HepG2 (cell line): ENCODE data around the gene ZNF765. TPM values are rescaled to one million over a fixed set of nuclear protein-coding genes. Genes with fewer than 3 reads are reported as not detected.
"Not testable (repeated sequence)": the region's sequence is repeated elsewhere in the genome, so short reads cannot be mapped to it uniquely, and the experiment has no call there.

Source experiments
- ATAC-seq: fragments of 200-7000 bp; cut with Tn5 transposase; 3 replicates; pipeline ENCODE4 v1.9.1; 2020; ENCODE audit warnings: mild to moderate bottlenecking, moderate library complexity
- BruUV-seq: library from RNA; stranded (reverse); fragments of 400-500 nt; replicated peaks from 2 replicates; lab custom pipeline; 2021; lab: Mats Ljungman, UMichigan
- CTCF ChIA-PET: fragments of 300-600 bp; formaldehyde crosslinking; extraction: SDS; loops from one replicate; lab custom pipeline; 2021; ENCODE audit warnings: low total read pairs, inconsistent platforms, low intra/inter-chr PET ratio; lab: Yijun Ruan, JAX
- POLR2A ChIA-PET: fragments of 350-600 bp; sonication (Branson Sonifier 250); formaldehyde crosslinking; loops from one replicate; lab custom pipeline; 2020; ENCODE audit warnings: antibody characterized with exemption, inconsistent platforms; lab: Yijun Ruan, JAX
- DNase-seq: peaks from one replicate; pipeline ENCODE4 v3.0.0-alpha.2; 2015; ENCODE audit warnings: low spot score
- FAIRE-seq: peaks from 3 replicates; lab custom pipeline; 2011; peaks lifted over from hg19 to GRCh38; lab: Jason Lieb, UNC
- H2AFZ ChIP-seq: one replicate; pipeline ENCODE4 v1.6.1; 2011; ENCODE audit warnings: low read length, inconsistent platforms
- H3K27ac ChIP-seq: fragments of 300-600 bp; 3 replicates; pipeline ENCODE4 v1.8.0; 2011; ENCODE audit warnings: mixed run types, mild to moderate bottlenecking, mixed read lengths, low read length, inconsistent platforms; ENCODE audit not compliant: insufficient read depth; ENCODE audit errors: extremely low read length
- H3K27me3 ChIP-seq, 2 experiments: fragments of 200-600 bp in 1 of 2; 2 replicates in 1 of 2; 3 replicates in 1 of 2; pipeline versions ENCODE4 v1.6.0 to v1.8.0; 2011; ENCODE audit warnings: low read length in 2 of 2, mild to moderate bottlenecking in 2 of 2, moderate library complexity in 2 of 2, inconsistent platforms in 1 of 2; ENCODE audit not compliant: insufficient read depth in 2 of 2, control insufficient read depth in 1 of 2
- H3K36me3 ChIP-seq, 2 experiments: fragments of 200-600 bp in 1 of 2; replicated peaks in 1 of 2; 2 replicates in 1 of 2; 3 replicates in 1 of 2; pipeline versions ENCODE4 v1.5.1 to v1.8.0; 2011; ENCODE audit warnings: low read length in 2 of 2, inconsistent platforms in 1 of 2; ENCODE audit not compliant: insufficient read depth in 2 of 2, control insufficient read depth in 1 of 2
- H3K4me1 ChIP-seq: 2 replicates; pipeline ENCODE4 v1.5.1; 2012; ENCODE audit warnings: low read length, inconsistent platforms; ENCODE audit not compliant: insufficient read depth
- H3K4me2 ChIP-seq: 2 replicates; pipeline ENCODE4 v1.6.0; 2011; ENCODE audit warnings: low read depth, low read length, inconsistent platforms
- H3K4me3 ChIP-seq, 3 experiments: fragments of 200-600 bp in 1 of 3; sonication (generic), shearing (Covaris generic) in 1 of 3; replicated peaks in 1 of 3; 2 replicates each; pipeline ENCODE4 v1.5.1; 2011 to 2016; ENCODE audit warnings: low read length in 3 of 3, inconsistent platforms in 2 of 3, low read depth in 2 of 3, mild to moderate bottlenecking in 2 of 3, control low read depth in 1 of 3, mixed read lengths in 1 of 3; ENCODE audit not compliant: insufficient read depth in 1 of 3
- H3K79me2 ChIP-seq: one replicate; pipeline ENCODE4 v1.6.1; 2011; ENCODE audit warnings: low read length, inconsistent platforms; ENCODE audit not compliant: insufficient read depth
- H3K9ac ChIP-seq: 2 replicates; pipeline ENCODE4 v1.6.0; 2011; ENCODE audit warnings: mild to moderate bottlenecking, low read depth, low read length, inconsistent platforms; ENCODE audit not compliant: insufficient read depth
- H3K9me3 ChIP-seq: 2 replicates; pipeline ENCODE4 v1.5.1; 2012; ENCODE audit warnings: mild to moderate bottlenecking, low read length
- H4K20me1 ChIP-seq: 2 replicates; pipeline ENCODE4 v1.6.0; 2011; ENCODE audit warnings: inconsistent platforms, mild to moderate bottlenecking, low read length, moderate library complexity; ENCODE audit not compliant: insufficient read depth
- IRF2 ChIP-seq: IDR thresholded peaks from 2 replicates; pipeline ENCODE4 v1.6.1; 2018; ENCODE audit warnings: missing genetic modification reagents, missing compliant biosample characterization
- KDM2A ChIP-seq: sonication (generic); formaldehyde crosslinking; IDR thresholded peaks from 2 replicates; pipeline ENCODE4 v1.4.0; 2020; ENCODE audit warnings: low read depth, missing genetic modification reagents, borderline replicate concordance
- SAP130 ChIP-seq: IDR thresholded peaks from 2 replicates; pipeline ENCODE4 v1.6.1; 2016; ENCODE audit warnings: low read depth
- SMAD1 ChIP-seq: sonication (generic); formaldehyde crosslinking; IDR thresholded peaks from 2 replicates; pipeline ENCODE4 v1.4.0; 2020; ENCODE audit warnings: missing genetic modification reagents, low read depth, mild to moderate bottlenecking, borderline replicate concordance
- STAG1 ChIP-seq: sonication (generic); formaldehyde crosslinking; IDR thresholded peaks from 2 replicates; pipeline ENCODE4 v1.4.0; 2020; ENCODE audit warnings: missing genetic modification reagents
- XRCC5 ChIP-seq: fragments of 200-400 bp; formaldehyde crosslinking; optimal IDR thresholded peaks from 2 replicates; pipeline ENCODE3; 2017; ENCODE audit warnings: mild to moderate bottlenecking, low read length
- ZMYM3 ChIP-seq: sonication (generic); formaldehyde crosslinking; IDR thresholded peaks from 2 replicates; pipeline ENCODE4 v1.5.1; 2020; ENCODE audit warnings: mild to moderate bottlenecking, missing genetic modification reagents
- ZNF577 ChIP-seq: sonication (generic); formaldehyde crosslinking; IDR thresholded peaks from 2 replicates; pipeline ENCODE4 v1.4.0; 2020; ENCODE audit warnings: mild to moderate bottlenecking, low read depth, missing genetic modification reagents, borderline replicate concordance
- WGBS: methylation state at CpG from one replicate; pipeline ENCODE4 v1.1.6; 2017; ENCODE audit warnings: low lambda C conversion rate; 5-methylcytosine and 5-hydroxymethylcytosine counted together
- in situ Hi-C: cut with HindIII; loops from 2 replicates; pipeline ENCODE4 v1.10.0; 2017; ENCODE audit warnings: low pct_unique_long_range_greater_than_20kb; ENCODE audit not compliant: extremely low pct_ligation_motif_present
- intact Hi-C: fragments of 100-400 bp; cut with micrococcal nuclease; formaldehyde crosslinking; loops from one replicate; pipeline ENCODE4 v1.10.0; 2022; ENCODE audit not compliant: unreplicated experiment
- polyA plus RNA-seq, 8 experiments: library from polyadenylated mRNA; depleted of rRNA in 3 of 8; stranded (reverse) in 7 of 8; unstranded in 1 of 8; fragments of >200 nt; fragmentation: Illumina TruSeq in 4 of 8; extraction: Trizol in 4 of 8; gene quantifications; 2 replicates each; pipeline versions ENCODE4 v1.2.1 to v1.2.3, GENCODE V29; 2011 to 2016; ENCODE audit warnings: low read depth in 4 of 8, missing spikeins in 1 of 8, mixed read lengths in 1 of 8; ENCODE audit not compliant: insufficient read depth in 1 of 8
- total RNA-seq, 5 experiments: library from RNA; depleted of rRNA; stranded (reverse); fragments of >200 nt; fragmentation: Illumina TruSeq; extraction: Trizol; gene quantifications; 2 replicates each; pipeline ENCODE4 v1.2.3, GENCODE V29; 2016; ENCODE audit warnings: low read depth in 1 of 5
- TF ChIP-seq, protein P1 (sequence below): sonication (generic); formaldehyde crosslinking; IDR thresholded peaks from 2 replicates; pipeline ENCODE4 v1.5.0; 2020; ENCODE audit warnings: mild to moderate bottlenecking, missing genetic modification reagents, moderate library complexity
- TF ChIP-seq, protein P2 (sequence below): sonication (generic); formaldehyde crosslinking; IDR thresholded peaks from 2 replicates; pipeline ENCODE4 v1.4.0; 2020; ENCODE audit warnings: missing genetic modification reagents
- TF ChIP-seq, protein P3 (sequence below): sonication (generic); formaldehyde crosslinking; IDR thresholded peaks from 2 replicates; pipeline ENCODE4 v1.8.0; 2022; ENCODE audit warnings: mild to moderate bottlenecking, missing genetic modification reagents, moderate library complexity

Gene ZNF765
- total and polyA plus RNA-seq, 2 of the 13 experiments (the other 11 are each of a cell fraction or from before 2014, with no cell fraction given): 5.0 to 14.5 TPM

DNA sequence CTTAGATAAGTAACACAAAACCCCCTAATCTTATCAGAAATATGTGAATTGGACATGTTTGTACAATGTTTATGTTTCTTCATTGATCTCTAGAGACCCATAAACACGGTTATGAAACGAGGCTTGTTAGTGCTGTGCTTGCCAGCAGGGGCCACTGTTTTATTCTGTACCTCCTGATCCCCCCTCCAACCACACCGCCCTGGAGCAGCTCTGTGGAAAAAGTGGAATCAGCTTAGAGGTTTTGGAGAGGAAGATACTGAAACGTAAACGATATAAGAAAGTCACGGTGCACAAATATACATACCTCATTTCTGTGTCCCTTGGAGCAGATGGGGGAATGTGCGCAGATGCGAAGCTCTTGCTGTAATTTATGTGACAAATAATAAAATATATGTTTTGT lies 28.7 kb downstream of the ZNF765 start:
- peak; percentile 85 for FAIRE-seq
- peaks cover 28% of the 10 kb centered on the region for H3K4me1 ChIP-seq
- peak; percentile 40 for TF ChIP-seq STAG1
- TF ChIP-seq, all 625 proteins: peak for 1; not testable (repeated sequence) for 624
- H3K27me3 ChIP-seq, H3K36me3 ChIP-seq, H3K27ac ChIP-seq, H4K20me1 ChIP-seq, in situ Hi-C loops, H3K4me3 ChIP-seq, H3K79me2 ChIP-seq, BruUV-seq, H2AFZ ChIP-seq, H3K9me3 ChIP-seq, H3K9ac ChIP-seq: not testable (repeated sequence)
- 47% methylated on average over 8 of the region's 8 CpGs for WGBS
- H3K4me2 ChIP-seq: 0 out of 2 replicates have a peak overlapping the region, but pooled peaks have one; percentile 20
- POLR2A ChIA-PET: interaction anchor here (0.8 kb wide), 1 partner anchor 81 kb away, joined by 3 read pairs; no protein-coding TSS in a partner anchor
- ATAC-seq (peak; percentile 92), DNase-seq (peak; percentile 41)
- intact Hi-C loops: loop anchor here (2.0 to 10.0 kb wide), 2 partner anchors 89 to 321 kb away; no protein-coding TSS in a partner anchor
- CTCF ChIA-PET: interaction anchor here (2.5 kb wide), 1 partner anchor 88 kb away, joined by 11 read pairs; no protein-coding TSS in a partner anchor

DNA sequence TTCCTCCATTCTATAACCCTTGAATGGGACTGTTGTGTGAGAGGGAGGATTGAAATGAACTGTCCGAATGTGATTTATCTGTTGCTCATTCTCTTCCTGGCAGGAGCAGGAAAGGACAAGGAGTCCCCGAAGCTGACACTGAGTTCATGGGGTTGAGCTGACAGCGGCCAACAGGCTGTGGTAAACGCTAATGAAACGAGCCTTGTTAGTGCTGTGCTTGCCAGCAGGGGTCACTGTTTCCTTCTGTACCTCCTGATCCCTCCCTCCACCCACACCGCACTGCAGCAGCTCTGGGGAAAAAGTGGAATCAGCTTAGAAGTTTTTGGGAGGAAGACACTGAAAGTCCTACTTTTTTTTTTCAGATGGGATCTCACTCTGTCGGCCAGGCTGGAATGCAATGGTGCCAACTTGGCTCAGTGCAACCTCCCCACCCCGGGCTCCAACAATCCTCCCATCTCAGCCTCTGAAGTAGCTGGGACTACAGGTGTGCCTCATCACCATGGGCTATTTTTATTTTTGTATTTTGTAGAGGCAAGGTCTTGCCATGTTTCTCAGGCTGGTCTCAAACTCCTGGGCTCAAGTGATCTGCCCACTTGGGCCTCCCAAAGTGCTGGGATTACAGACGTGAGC lies 30.1 kb downstream of the ZNF765 start:
- H3K9me3 ChIP-seq: no peaks in the 10 kb centered on the region
- BruUV-seq: no TSS peak
- FAIRE-seq: peak; percentile 75
- intact Hi-C loops: loop anchor here (2.0 to 10.0 kb wide), 2 partner anchors 88 to 320 kb away; no protein-coding TSS in a partner anchor
- H3K27me3 ChIP-seq: no peaks in the 10 kb centered on the region
- no peak overlapping the region for H3K4me2 ChIP-seq
- H3K4me1 ChIP-seq: peaks cover 26% of the 10 kb centered on the region
- in situ Hi-C loops: loop anchor here (5.0 kb wide), 1 partner anchor 87 kb away; no protein-coding TSS in a partner anchor
- H3K9ac ChIP-seq: no peak overlapping the region
- no peak overlapping the region for H3K4me3 ChIP-seq
- H3K36me3 ChIP-seq: no peaks in the 10 kb centered on the region
- DNase-seq: peak; percentile 67
- WGBS: 35% methylated on average over 9 of the region's 9 CpGs
- ChIA-PET CTCF (interaction anchor here (1.2 to 2.5 kb wide), 2 partner anchors 87 to 321 kb away, joined by 5 to 11 read pairs; no protein-coding TSS in a partner anchor), POLR2A (interaction anchor here (0.8 to 1.2 kb wide), 2 partner anchors 18 to 79 kb away, joined by 3 to 5 read pairs; no protein-coding TSS in a partner anchor)
- H2AFZ ChIP-seq: no peak overlapping the region
- H4K20me1 ChIP-seq: no peaks in the 10 kb centered on the region
- no peak overlapping the region for H3K27ac ChIP-seq
- H3K79me2 ChIP-seq: no peaks in the 10 kb centered on the region
- peak; percentile 86 for ATAC-seq
- TF ChIP-seq, protein P1, sequence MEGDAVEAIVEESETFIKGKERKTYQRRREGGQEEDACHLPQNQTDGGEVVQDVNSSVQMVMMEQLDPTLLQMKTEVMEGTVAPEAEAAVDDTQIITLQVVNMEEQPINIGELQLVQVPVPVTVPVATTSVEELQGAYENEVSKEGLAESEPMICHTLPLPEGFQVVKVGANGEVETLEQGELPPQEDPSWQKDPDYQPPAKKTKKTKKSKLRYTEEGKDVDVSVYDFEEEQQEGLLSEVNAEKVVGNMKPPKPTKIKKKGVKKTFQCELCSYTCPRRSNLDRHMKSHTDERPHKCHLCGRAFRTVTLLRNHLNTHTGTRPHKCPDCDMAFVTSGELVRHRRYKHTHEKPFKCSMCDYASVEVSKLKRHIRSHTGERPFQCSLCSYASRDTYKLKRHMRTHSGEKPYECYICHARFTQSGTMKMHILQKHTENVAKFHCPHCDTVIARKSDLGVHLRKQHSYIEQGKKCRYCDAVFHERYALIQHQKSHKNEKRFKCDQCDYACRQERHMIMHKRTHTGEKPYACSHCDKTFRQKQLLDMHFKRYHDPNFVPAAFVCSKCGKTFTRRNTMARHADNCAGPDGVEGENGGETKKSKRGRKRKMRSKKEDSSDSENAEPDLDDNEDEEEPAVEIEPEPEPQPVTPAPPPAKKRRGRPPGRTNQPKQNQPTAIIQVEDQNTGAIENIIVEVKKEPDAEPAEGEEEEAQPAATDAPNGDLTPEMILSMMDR (CRISPR knock-in tag): peak; percentile 94
- TF ChIP-seq SMAD1 (CRISPR knock-in tag) (0 out of 2 replicates have a peak, but pooled peaks have one; percentile 59), SAP130 (CRISPR knock-in tag) (peak; percentile 48; the same call in 1 of the 2 replicates), KDM2A (peak; percentile 39; the same call in 1 of the 2 replicates), ZNF577 (CRISPR knock-in tag) (no peak), IRF2 (CRISPR knock-in tag) (0 out of 2 replicates have a peak, but pooled peaks have one; percentile 18), STAG1 (peak; percentile 89), ZMYM3 (CRISPR knock-in tag) (peak; percentile 67; the same call in 1 of the 2 replicates), XRCC5 (peak; percentile 66)
- TF ChIP-seq, protein P2, sequence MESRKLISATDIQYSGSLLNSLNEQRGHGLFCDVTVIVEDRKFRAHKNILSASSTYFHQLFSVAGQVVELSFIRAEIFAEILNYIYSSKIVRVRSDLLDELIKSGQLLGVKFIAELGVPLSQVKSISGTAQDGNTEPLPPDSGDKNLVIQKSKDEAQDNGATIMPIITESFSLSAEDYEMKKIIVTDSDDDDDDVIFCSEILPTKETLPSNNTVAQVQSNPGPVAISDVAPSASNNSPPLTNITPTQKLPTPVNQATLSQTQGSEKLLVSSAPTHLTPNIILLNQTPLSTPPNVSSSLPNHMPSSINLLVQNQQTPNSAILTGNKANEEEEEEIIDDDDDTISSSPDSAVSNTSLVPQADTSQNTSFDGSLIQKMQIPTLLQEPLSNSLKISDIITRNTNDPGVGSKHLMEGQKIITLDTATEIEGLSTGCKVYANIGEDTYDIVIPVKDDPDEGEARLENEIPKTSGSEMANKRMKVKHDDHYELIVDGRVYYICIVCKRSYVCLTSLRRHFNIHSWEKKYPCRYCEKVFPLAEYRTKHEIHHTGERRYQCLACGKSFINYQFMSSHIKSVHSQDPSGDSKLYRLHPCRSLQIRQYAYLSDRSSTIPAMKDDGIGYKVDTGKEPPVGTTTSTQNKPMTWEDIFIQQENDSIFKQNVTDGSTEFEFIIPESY (CRISPR knock-in tag): peak; percentile 81
- TF ChIP-seq, protein P3, sequence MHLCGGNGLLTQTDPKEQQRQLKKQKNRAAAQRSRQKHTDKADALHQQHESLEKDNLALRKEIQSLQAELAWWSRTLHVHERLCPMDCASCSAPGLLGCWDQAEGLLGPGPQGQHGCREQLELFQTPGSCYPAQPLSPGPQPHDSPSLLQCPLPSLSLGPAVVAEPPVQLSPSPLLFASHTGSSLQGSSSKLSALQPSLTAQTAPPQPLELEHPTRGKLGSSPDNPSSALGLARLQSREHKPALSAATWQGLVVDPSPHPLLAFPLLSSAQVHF (CRISPR knock-in tag): no peak
